Measurements from ENCODE around the gene NEMP2. TPM values are rescaled to one million over a fixed set of nuclear protein-coding genes. Genes with fewer than 3 reads are reported as not detected.

NEMP2 gene
- polyA plus RNA-seq, 2 of the 4 experiments (the other 2 are of a cell fraction): 7.1 to 22.0 TPM

DNA sequence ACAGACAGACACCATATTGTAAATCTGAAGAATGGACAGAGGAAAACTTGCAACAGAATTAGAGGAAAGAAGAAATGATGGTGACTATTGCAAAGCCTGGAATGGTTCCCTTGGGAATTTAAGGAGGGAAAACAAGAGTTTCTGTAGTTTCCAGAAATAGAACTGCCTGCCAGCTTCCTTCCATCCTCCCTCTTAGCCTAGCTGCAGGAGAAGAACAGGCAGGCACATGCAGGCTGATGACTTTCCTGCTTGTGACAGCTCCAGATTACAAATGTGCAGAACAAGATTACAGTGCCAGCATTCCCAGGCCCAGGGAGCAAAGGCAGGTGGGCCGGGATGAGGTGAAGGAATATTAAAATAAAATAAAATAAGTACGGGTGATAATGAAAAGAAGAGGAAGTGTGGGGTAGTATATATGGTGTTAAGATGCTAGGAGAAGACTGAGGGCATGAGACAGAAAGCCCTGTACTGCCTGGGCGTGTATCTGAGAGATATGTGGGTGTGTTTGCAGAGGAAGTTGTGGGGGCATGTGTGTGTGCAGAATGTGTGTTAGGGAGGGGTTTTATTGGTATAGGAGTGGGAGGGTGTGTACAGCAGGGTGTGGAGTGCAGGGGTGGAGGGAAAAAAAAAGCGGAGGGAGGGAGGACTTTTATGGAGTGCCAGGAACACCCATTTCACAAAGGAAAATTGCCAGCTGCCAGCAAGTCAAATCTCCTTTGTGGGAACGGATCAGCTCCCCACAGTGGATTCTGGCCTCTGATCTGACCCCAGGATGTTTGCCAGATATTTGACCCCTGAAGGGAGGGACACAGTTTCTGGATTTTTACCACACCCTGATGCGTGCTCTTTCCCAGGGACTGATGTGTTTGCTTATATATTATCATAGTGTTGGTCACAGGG lies 43.9 kb upstream of the NEMP2 start (continued):
- TF ChIP-seq, protein P1, sequence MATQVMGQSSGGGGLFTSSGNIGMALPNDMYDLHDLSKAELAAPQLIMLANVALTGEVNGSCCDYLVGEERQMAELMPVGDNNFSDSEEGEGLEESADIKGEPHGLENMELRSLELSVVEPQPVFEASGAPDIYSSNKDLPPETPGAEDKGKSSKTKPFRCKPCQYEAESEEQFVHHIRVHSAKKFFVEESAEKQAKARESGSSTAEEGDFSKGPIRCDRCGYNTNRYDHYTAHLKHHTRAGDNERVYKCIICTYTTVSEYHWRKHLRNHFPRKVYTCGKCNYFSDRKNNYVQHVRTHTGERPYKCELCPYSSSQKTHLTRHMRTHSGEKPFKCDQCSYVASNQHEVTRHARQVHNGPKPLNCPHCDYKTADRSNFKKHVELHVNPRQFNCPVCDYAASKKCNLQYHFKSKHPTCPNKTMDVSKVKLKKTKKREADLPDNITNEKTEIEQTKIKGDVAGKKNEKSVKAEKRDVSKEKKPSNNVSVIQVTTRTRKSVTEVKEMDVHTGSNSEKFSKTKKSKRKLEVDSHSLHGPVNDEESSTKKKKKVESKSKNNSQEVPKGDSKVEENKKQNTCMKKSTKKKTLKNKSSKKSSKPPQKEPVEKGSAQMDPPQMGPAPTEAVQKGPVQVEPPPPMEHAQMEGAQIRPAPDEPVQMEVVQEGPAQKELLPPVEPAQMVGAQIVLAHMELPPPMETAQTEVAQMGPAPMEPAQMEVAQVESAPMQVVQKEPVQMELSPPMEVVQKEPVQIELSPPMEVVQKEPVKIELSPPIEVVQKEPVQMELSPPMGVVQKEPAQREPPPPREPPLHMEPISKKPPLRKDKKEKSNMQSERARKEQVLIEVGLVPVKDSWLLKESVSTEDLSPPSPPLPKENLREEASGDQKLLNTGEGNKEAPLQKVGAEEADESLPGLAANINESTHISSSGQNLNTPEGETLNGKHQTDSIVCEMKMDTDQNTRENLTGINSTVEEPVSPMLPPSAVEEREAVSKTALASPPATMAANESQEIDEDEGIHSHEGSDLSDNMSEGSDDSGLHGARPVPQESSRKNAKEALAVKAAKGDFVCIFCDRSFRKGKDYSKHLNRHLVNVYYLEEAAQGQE (IDR thresholded peaks at IDR 0.05): no peak
- TF ChIP-seq GATA3 (IDR thresholded peaks at IDR 0.05; ENCODE audit: borderline replicate concordance) (peak; percentile 78), KDM5A (IDR thresholded peaks at IDR 0.05) (no peak), ZSCAN20 (CRISPR knock-in tag; IDR thresholded peaks at IDR 0.05) (no peak), HOXB5 (CRISPR knock-in tag; IDR thresholded peaks at IDR 0.05) (no peak), NPAS2 (CRISPR knock-in tag; IDR thresholded peaks at IDR 0.05; ENCODE audit: borderline replicate concordance) (no peak), KDM1A (IDR thresholded peaks at IDR 0.05; ENCODE audit: low read depth) (no peak), JUN (IDR thresholded peaks at IDR 0.05) (peak in 1 of 2 experiments; percentile 82; a peak in 4 of 5 replicates), POLR2AphosphoS2 (conservative IDR thresholded peaks at IDR 0.05; ENCODE audit: low read length) (no peak), CHD2 (IDR thresholded peaks at IDR 0.05; ENCODE audit: low read length, partially characterized antibody) (no peak), SREBF2 (IDR thresholded peaks at IDR 0.05) (no peak), RAD21 (conservative IDR thresholded peaks at IDR 0.05 in 1 of 2, IDR thresholded peaks at IDR 0.05 in 1 of 2) (peak; percentile 13 to 44; a peak in 4 of 5 replicates), JUNB (IDR thresholded peaks at IDR 0.05) (peak; percentile 55), ZC3H11A (IDR thresholded peaks at IDR 0.05) (no peak), EHF (CRISPR knock-in tag; IDR thresholded peaks at IDR 0.05) (no peak), ESRRA (IDR thresholded peaks at IDR 0.05; ENCODE audit: borderline replicate concordance, low read length) (peak; percentile 46; the same call in 1 of the 2 replicates), BHLHE40 (IDR thresholded peaks at IDR 0.05; ENCODE audit: low read depth, low read length) (no peak), SMC3 (IDR thresholded peaks at IDR 0.05) (0 out of 3 replicates have a peak, but pooled peaks have one; percentile 26), PHF8 (IDR thresholded peaks at IDR 0.05; ENCODE audit: borderline replicate concordance, low read depth) (no peak), RNF2 (IDR thresholded peaks at IDR 0.05; ENCODE audit: borderline replicate concordance, low read depth) (no peak), ZNF302 (CRISPR knock-in tag; IDR thresholded peaks at IDR 0.05) (no peak)
- TF ChIP-seq, protein P2, sequence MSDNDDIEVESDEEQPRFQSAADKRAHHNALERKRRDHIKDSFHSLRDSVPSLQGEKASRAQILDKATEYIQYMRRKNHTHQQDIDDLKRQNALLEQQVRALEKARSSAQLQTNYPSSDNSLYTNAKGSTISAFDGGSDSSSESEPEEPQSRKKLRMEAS (IDR thresholded peaks at IDR 0.05): peak; percentile 45
- TF ChIP-seq, protein P3, sequence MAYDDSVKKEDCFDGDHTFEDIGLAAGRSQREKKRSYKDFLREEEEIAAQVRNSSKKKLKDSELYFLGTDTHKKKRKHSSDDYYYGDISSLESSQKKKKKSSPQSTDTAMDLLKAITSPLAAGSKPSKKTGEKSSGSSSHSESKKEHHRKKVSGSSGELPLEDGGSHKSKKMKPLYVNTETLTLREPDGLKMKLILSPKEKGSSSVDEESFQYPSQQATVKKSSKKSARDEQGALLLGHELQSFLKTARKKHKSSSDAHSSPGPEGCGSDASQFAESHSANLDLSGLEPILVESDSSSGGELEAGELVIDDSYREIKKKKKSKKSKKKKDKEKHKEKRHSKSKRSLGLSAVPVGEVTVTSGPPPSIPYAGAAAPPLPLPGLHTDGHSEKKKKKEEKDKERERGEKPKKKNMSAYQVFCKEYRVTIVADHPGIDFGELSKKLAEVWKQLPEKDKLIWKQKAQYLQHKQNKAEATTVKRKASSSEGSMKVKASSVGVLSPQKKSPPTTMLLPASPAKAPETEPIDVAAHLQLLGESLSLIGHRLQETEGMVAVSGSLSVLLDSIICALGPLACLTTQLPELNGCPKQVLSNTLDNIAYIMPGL (CRISPR knock-in tag; IDR thresholded peaks at IDR 0.05; ENCODE audit: borderline replicate concordance): no peak
- TF ChIP-seq, protein P4, sequence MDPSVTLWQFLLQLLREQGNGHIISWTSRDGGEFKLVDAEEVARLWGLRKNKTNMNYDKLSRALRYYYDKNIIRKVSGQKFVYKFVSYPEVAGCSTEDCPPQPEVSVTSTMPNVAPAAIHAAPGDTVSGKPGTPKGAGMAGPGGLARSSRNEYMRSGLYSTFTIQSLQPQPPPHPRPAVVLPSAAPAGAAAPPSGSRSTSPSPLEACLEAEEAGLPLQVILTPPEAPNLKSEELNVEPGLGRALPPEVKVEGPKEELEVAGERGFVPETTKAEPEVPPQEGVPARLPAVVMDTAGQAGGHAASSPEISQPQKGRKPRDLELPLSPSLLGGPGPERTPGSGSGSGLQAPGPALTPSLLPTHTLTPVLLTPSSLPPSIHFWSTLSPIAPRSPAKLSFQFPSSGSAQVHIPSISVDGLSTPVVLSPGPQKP (IDR thresholded peaks at IDR 0.05; ENCODE audit: low read depth, low read length): no peak

Data from A549 (cell line).